C4-2B (cell line): ENCODE results near the gene COL26A1.

Source experiments
- ZFX ChIP-seq: fragments of 450-650 bp; IDR thresholded peaks from 2 replicates; pipeline ENCODE4 v1.6.1; 2017
- TF ChIP-seq, protein P1 (sequence below): fragments of 450-650 bp; conservative IDR thresholded peaks from 2 replicates; pipeline ENCODE4 v1.5.1; 2017; ENCODE audit warnings: mild to moderate bottlenecking

DNA sequence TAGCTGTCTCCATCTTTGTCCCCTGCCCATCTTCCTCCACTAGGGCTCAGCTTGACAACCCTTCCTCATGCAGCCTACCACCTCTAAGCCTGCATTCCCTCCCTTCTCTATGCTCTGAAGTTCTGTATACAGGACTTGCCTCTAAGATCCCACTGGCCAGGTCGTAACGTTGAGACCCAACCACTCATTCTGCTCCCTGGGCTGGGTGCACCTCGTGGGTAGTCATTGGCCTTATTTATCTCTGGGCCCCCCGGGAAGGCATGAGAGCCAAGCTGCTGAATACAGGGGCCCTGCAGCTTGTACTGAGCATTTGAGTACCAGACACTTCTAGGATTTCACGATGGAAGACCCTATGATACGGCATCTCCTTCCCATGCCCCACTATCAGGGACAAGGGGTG lies 235.3 kb downstream of the COL26A1 start:
- TF ChIP-seq, protein P1, sequence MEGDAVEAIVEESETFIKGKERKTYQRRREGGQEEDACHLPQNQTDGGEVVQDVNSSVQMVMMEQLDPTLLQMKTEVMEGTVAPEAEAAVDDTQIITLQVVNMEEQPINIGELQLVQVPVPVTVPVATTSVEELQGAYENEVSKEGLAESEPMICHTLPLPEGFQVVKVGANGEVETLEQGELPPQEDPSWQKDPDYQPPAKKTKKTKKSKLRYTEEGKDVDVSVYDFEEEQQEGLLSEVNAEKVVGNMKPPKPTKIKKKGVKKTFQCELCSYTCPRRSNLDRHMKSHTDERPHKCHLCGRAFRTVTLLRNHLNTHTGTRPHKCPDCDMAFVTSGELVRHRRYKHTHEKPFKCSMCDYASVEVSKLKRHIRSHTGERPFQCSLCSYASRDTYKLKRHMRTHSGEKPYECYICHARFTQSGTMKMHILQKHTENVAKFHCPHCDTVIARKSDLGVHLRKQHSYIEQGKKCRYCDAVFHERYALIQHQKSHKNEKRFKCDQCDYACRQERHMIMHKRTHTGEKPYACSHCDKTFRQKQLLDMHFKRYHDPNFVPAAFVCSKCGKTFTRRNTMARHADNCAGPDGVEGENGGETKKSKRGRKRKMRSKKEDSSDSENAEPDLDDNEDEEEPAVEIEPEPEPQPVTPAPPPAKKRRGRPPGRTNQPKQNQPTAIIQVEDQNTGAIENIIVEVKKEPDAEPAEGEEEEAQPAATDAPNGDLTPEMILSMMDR = no peak
- TF ChIP-seq ZFX = no peak
